Measurements from ENCODE around the gene TNNT2.

TNNT2 gene

GRCh38 chr1:201354151-201354900 lies 23.2 kb downstream of the TNNT2 start:
- DNase-seq, result no peak

GRCh38 chr1:201353186-201353940 lies 24.1 kb downstream of the TNNT2 start:
- DNase-seq, result no peak

GRCh38 chr1:201351617-201352016 lies 25.9 kb downstream of the TNNT2 start:
- no peak for DNase-seq

- no peak for DNase-seq
Measured at GRCh38 chr1:201350884-201351283, 26.6 kb downstream of the TNNT2 start.

- DNase-seq, result no peak
Measured at GRCh38 chr1:201350361-201350725, 27.1 kb downstream of the TNNT2 start.

GRCh38 chr1:201349092-201349491 lies 28.4 kb downstream of the TNNT2 start:
- no peak for DNase-seq

- peak; percentile 67 for DNase-seq
Measured at GRCh38 chr1:201348211-201348566, 29.3 kb downstream of the TNNT2 start.

- no peak for DNase-seq
Measured at GRCh38 chr1:201347498-201348210, 29.8 kb downstream of the TNNT2 start.

GRCh38 chr1:201346987-201347386 lies 30.5 kb downstream of the TNNT2 start:
- no peak for DNase-seq

GRCh38 chr1:201346337-201346939 lies 31.0 kb downstream of the TNNT2 start:
- peak; percentile 62 for DNase-seq

GRCh38 chr1:201345081-201345355 lies 32.5 kb downstream of the TNNT2 start:
- no peak for DNase-seq

- DNase-seq, result no peak
Measured at GRCh38 chr1:201344206-201345080, 33.0 kb downstream of the TNNT2 start.

GRCh38 chr1:201341377-201341776 lies 36.1 kb downstream of the TNNT2 start:
- DNase-seq, result no peak

- DNase-seq, result no peak
Measured at GRCh38 chr1:201336711-201337450, 40.6 kb downstream of the TNNT2 start.

- no peak for DNase-seq
Measured at GRCh38 chr1:201335901-201336300, 41.6 kb downstream of the TNNT2 start.

- DNase-seq, result no peak
Measured at GRCh38 chr1:201335174-201335870, 42.2 kb downstream of the TNNT2 start.

- no peak for DNase-seq
Measured at GRCh38 chr1:201334325-201335173, 42.9 kb downstream of the TNNT2 start.

GRCh38 chr1:201332616-201333335 lies 44.7 kb downstream of the TNNT2 start:
- DNase-seq, result no peak

- DNase-seq, result no peak
Measured at GRCh38 chr1:201332021-201332420, 45.5 kb downstream of the TNNT2 start.

GRCh38 chr1:201331166-201331565 lies 46.3 kb downstream of the TNNT2 start:
- no peak for DNase-seq
